GM18517 (cell line): ENCODE data around the gene IMPA2.

ENCODE experiments used
- ATAC-seq: cut with Tn5 transposase; IDR thresholded peaks from one replicate; pipeline ENCODE4 v1.9.1; 2021; ENCODE audit warnings: mild to moderate bottlenecking, moderate library complexity; ENCODE audit not compliant: unreplicated experiment

The IMPA2 gene

GRCh38 chr18:11987527-11987926, 6.2 kb downstream of the IMPA2 start:
- no peak for ATAC-seq

- no peak for ATAC-seq
Observed at GRCh38 chr18:11989174-11989573, 7.9 kb downstream of the IMPA2 start.

GRCh38 chr18:11989966-11990380, 8.7 kb downstream of the IMPA2 start:
- no peak for ATAC-seq

- ATAC-seq, result no peak
Observed at GRCh38 chr18:11990539-11990938, 9.2 kb downstream of the IMPA2 start.

- ATAC-seq, result no peak
Observed at GRCh38 chr18:11991021-11991795, 9.9 kb downstream of the IMPA2 start.

- ATAC-seq, result no peak
Observed at GRCh38 chr18:11992096-11992790, 10.9 kb downstream of the IMPA2 start.

- no peak for ATAC-seq
Observed at GRCh38 chr18:11993264-11993916, 12.1 kb downstream of the IMPA2 start.

GRCh38 chr18:11994336-11994702, 13.0 kb downstream of the IMPA2 start:
- ATAC-seq, result no peak

GRCh38 chr18:11994703-11995444, 13.6 kb downstream of the IMPA2 start:
- ATAC-seq, result no peak

- ATAC-seq, result peak; percentile 84
Observed at GRCh38 chr18:11995445-11996189, 14.3 kb downstream of the IMPA2 start.

GRCh38 chr18:11996190-11996754, 15.0 kb downstream of the IMPA2 start:
- no peak for ATAC-seq

- ATAC-seq, result no peak
Observed at GRCh38 chr18:11996907-11997306, 15.6 kb downstream of the IMPA2 start.

- ATAC-seq, result no peak
Observed at GRCh38 chr18:11997466-11997865, 16.2 kb downstream of the IMPA2 start.

GRCh38 chr18:11998193-11998592, 16.9 kb downstream of the IMPA2 start:
- no peak for ATAC-seq

- no peak for ATAC-seq
Observed at GRCh38 chr18:11999429-11999828, 18.1 kb downstream of the IMPA2 start.

GRCh38 chr18:12000072-12000659, 18.9 kb downstream of the IMPA2 start:
- no peak for ATAC-seq

GRCh38 chr18:12001421-12001820, 20.1 kb downstream of the IMPA2 start:
- ATAC-seq, result no peak

GRCh38 chr18:12003894-12004293, 22.6 kb downstream of the IMPA2 start:
- no peak for ATAC-seq

- no peak for ATAC-seq
Observed at GRCh38 chr18:12005538-12006487, 24.5 kb downstream of the IMPA2 start.
